ENCODE results near the gene FLNB.
A peak's percentile ranks its signal among the peaks of the same experiment; 100 is the strongest.

The FLNB gene

GRCh38 chr3:58106061-58106460, 97.8 kb downstream of the FLNB start:
- no peak for DNase-seq (ENCODE audit: low read depth)

GRCh38 chr3:58106640-58107039, 98.4 kb downstream of the FLNB start:
- DNase-seq (ENCODE audit: low read depth) = no peak

- no peak for DNase-seq (ENCODE audit: low read depth)
These were observed 99.4 kb downstream of the FLNB start for GRCh38 chr3:58107597-58107996.

GRCh38 chr3:58109752-58110151, 101.5 kb downstream of the FLNB start:
- no peak for DNase-seq (ENCODE audit: low read depth)

- no peak for DNase-seq (ENCODE audit: low read depth)
These were observed 103.4 kb downstream of the FLNB start for GRCh38 chr3:58111513-58112184.

DNA sequence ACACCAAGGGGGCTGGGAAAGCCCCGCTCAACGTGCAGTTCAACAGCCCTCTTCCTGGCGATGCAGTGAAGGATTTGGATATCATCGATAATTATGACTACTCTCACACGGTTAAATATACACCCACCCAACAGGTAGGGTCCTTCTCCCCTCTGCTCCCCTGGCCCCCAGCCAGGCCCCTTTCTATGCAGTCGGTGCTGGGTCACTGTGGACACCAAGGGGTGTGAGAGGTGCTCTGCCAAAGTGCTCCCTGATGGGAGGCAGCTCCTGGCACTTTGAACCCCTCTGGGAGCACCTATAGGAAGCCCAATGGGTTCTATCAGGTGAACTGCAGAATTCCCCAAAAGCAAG, 103.9 kb downstream of the FLNB start:
- DNase-seq (ENCODE audit: low read depth) = no peak

- DNase-seq (ENCODE audit: low read depth) = no peak
These were observed 107.0 kb downstream of the FLNB start for GRCh38 chr3:58115175-58115574.

DNA sequence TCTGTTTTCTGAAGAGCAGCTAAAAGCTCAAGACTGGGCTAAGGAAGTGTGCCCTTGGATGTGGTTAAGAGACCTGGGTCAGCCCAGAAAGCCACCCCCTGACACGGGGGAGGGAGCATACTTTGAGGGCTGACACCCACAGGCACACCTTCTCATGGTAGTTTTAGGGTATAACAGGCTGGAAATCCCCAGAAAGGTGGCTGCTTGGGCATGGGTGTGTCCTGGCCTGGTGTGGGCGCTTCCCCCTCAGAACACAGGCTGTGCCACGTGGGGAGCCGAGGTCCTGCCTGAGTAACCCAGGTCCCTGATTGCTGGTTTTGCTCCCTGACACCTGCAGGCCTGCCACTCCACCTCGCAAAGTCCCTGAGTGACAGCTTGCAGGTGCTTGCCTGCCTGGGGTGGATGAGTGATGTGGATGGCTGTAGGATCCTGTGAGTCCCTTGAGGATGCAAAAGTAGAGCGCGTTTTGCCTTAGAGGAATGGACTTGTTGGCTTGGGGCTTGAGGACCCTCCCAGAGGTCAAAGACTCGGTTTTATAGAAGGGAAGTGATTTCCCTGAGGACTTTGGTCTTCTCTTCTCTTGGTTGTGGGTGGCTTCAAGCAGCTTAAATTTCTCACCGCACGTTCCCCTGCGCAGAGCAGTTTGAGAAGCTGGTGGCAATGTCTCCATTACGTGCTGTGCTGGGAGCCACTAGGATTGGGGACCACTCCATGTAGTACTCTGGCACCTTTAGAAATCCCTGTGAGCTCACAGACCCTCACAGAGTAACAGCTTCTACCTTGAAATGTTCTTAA, 108.1 kb downstream of the FLNB start:
- DNase-seq (ENCODE audit: low read depth) = peak; percentile 22

DNA sequence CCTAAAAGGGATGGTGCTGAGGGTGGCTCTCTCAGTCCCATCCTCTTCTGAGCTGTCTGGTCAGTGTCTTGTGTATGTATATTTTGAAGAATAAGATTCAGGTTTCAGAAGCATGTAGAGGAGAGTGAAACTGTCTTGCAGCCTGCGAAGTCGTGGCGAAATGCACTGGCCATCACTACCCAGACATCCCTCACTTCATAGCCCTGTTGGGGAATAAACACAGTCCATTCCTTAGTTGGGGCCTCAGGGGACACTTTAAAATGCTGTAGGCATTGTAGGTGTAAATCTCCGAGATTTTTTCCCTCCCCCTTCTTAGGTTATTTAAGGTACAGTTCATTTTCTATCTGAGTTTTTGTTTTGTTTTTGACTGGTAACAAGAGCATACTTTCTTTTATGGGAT, 108.8 kb downstream of the FLNB start:
- DNase-seq (ENCODE audit: low read depth) = no peak

DNA sequence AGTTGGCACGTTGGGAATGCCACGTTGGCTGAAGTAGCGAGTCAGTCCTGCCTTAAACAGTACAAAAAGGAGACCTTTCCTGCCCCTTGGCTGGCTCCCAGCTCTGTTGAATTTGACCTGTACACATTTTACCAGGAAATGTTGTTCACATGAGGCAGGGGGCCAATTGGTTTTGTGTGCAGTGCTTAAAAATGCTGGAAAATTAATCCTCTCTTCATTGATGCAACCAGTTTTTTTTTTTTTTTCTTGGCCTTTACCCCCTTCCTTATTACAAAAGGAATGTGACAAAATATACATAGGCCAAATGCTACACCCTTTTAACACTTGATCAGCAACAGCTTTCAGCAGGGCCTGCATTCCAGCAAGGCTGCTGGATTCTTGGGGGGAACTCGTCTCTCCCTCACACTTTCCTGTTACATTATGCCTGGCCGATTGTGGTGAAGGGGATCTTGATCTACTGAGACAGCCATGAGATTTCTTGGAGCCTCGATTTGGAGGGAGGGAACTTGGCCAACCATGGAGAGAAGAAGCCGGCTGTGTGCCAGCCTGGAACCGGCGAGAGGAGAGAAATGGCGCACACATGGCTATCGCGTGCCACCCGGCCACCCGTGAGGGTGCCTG, 109.4 kb downstream of the FLNB start:
- no peak for DNase-seq (ENCODE audit: low read depth)

GRCh38 chr3:58119186-58119585, 111.0 kb downstream of the FLNB start:
- no peak for DNase-seq (ENCODE audit: low read depth)

- DNase-seq (ENCODE audit: low read depth) = no peak
These were observed 112.0 kb downstream of the FLNB start for GRCh38 chr3:58120075-58120812.

- DNase-seq (ENCODE audit: low read depth) = no peak
These were observed 113.0 kb downstream of the FLNB start for GRCh38 chr3:58121183-58121582.

- no peak for DNase-seq (ENCODE audit: low read depth)
These were observed 114.9 kb downstream of the FLNB start for GRCh38 chr3:58122936-58123700.

DNA sequence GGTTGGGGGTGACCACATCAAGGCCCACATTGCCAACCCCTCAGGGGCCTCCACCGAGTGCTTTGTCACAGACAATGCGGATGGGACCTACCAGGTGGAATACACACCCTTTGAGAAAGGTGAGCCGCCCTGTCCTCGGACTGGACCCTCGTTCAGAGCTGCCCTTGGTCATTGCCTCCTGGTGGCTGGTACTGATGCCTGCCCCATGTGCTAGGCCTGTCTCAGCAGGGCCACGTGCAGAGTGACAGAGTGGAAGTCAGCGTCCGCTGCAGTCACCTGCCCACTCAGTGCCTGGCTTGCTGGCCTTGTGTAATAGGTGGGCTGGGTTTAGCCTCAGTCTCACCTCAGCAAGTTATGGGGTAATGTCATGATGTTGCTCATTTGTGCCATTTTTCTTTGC, 116.2 kb downstream of the FLNB start:
- no peak for DNase-seq (ENCODE audit: low read depth)

GRCh38 chr3:58129041-58129770, 121.0 kb downstream of the FLNB start:
- no peak for DNase-seq (ENCODE audit: low read depth)

- no peak for DNase-seq (ENCODE audit: low read depth)
These were observed 122.4 kb downstream of the FLNB start for GRCh38 chr3:58130591-58130990.

- DNase-seq (ENCODE audit: low read depth) = no peak
These were observed 123.0 kb downstream of the FLNB start for GRCh38 chr3:58131101-58131825.

DNA sequence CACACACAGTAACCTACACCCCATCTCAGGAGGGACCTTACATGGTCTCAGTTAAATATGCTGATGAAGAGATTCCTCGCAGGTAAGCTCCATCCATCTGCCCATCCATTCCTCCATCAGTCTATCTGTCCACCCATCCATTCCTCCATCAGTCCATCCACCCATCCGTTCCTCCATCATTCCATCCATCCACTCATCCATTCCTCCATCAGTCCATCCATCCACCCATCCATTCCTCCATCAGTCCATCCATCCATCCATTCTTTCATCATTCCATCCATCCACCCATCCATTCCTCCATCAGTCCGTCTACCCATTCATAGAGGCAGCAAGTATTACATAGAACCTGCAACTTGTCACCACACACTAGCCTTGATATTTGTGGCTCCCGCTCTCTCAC, 124.6 kb downstream of the FLNB start:
- DNase-seq (ENCODE audit: low read depth) = no peak

DNA sequence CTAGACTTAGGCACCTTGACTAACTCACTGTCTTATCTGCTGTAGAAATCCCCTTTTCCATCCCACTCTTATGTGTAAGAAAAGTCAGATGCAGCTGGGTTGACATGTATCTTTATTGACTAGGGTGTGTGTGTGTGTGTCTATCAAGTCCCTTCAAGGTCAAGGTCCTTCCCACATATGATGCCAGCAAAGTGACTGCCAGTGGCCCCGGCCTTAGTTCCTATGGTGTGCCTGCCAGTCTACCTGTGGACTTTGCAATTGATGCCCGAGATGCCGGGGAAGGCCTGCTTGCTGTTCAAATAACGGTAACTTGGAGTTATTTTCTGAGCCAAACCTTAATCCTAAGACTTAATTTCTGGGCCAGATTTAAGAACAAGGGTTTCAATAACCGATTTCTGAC, 126.2 kb downstream of the FLNB start:
- no peak for DNase-seq (ENCODE audit: low read depth)
